Ascending aorta (tissue), 2 donors: ENCODE measurements around the gene WFDC9. TPM values are rescaled to one million over a fixed set of nuclear protein-coding genes. Genes with fewer than 3 reads are reported as not detected.
"Not testable (repeated sequence)": the region's sequence is repeated elsewhere in the genome, so short reads cannot be mapped to it uniquely, and the experiment has no call there.

Source experiments
- DNase-seq, 2 donors: peaks; one replicate each; pipeline ENCODE4 v3.0.0-alpha.2; 2019; ENCODE audit warnings: low spot score in 2 of 2
- H3K27ac ChIP-seq, 2 donors: fragments of 200-600 bp; sonication (generic); one replicate each; pipeline ENCODE4 v1.5.1; 2016 to 2017; ENCODE audit warnings: mild to moderate bottlenecking in 1 of 2
- H3K27me3 ChIP-seq: fragments of 200-600 bp; sonication (generic); one replicate; pipeline ENCODE4 v1.5.1; 2017
- H3K36me3 ChIP-seq, 2 donors: fragments of 200-600 bp; sonication (generic); one replicate each; pipeline ENCODE4 v1.5.1; 2016
- H3K4me1 ChIP-seq, 2 donors: fragments of 200-600 bp; sonication (generic); one replicate each; pipeline ENCODE4 v1.5.1; 2016 to 2017; ENCODE audit warnings: mild to moderate bottlenecking in 1 of 2
- H3K4me3 ChIP-seq, 2 donors: fragments of 200-600 bp; sonication (generic); one replicate each; pipeline ENCODE4 v1.5.1; 2016 to 2017; ENCODE audit warnings: mild to moderate bottlenecking in 1 of 2
- H3K9me3 ChIP-seq, 2 donors: fragments of 200-600 bp; sonication (generic); one replicate each; pipeline ENCODE4 v1.5.1; 2016
- CTCF ChIP-seq, 3 experiments: fragments of 200-600 bp in 2 of 3; fragments of 450-650 bp in 1 of 3; sonication (generic) in 2 of 3; IDR thresholded peaks; one replicate each; pipeline ENCODE4 v1.5.1; 2016 to 2019; ENCODE audit warnings: antibody characterized with exemption in 3 of 3, mild to moderate bottlenecking in 1 of 3, moderate library complexity in 1 of 3
- intact Hi-C: fragments of 100-400 bp; cut with DNase I; formaldehyde crosslinking; loops from one replicate; pipeline ENCODE4 v1.15.1; 2023
- total RNA-seq: library from RNA; depleted of rRNA; stranded (reverse); fragments of >200 nt; gene quantifications from one replicate; pipeline ENCODE4 v1.1.0, GENCODE V29; 2016

The WFDC9 gene
- not detected for total RNA-seq

GRCh38 chr20:45631184-45631583, at the start of gene WFDC9:
Gene WFDC9 (minus strand): TSS chr20:45631284. CDS start chr20:45610181, 21,103 bp downstream.
- Histone ChIP-seq H3K9me3 (no peaks in the 10 kb centered on the region), H3K27ac (no peak within 1 kb of the TSS), H3K4me3 (no peak within 1 kb of the TSS), H3K4me1 (no peaks in the 10 kb centered on the region), H3K27me3 (no peaks in the 10 kb centered on the region), H3K36me3 (no peaks in the 10 kb centered on the region)
- intact Hi-C loops, result no loop called here
- TF ChIP-seq CTCF (IDR thresholded peaks at IDR 0.05), result no peak
- DNase-seq, result no peak

- TF ChIP-seq CTCF (IDR thresholded peaks at IDR 0.05), result no peak
- no peak overlapping the region for H3K27ac ChIP-seq
- peaks cover 15 to 34% of the 10 kb centered on the region in 2 donors for H3K9me3 ChIP-seq
- no peak overlapping the region for H3K4me3 ChIP-seq
- no peaks in the 10 kb centered on the region for H3K27me3 ChIP-seq
- no peaks in the 10 kb centered on the region for H3K4me1 ChIP-seq
- no peak for DNase-seq
- H3K36me3 ChIP-seq, result no peaks in the 10 kb centered on the region
- intact Hi-C loops, result no loop called here
These were observed 48.6 kb upstream of the WFDC9 start for GRCh38 chr20:45679650-45680049.

- Histone ChIP-seq H3K36me3 (no peaks in the 10 kb centered on the region), H3K27ac (no peak overlapping the region), H3K9me3 (peaks cover 0 to 10% of the 10 kb centered on the region in 2 donors), H3K4me1 (no peaks in the 10 kb centered on the region), H3K27me3 (no peaks in the 10 kb centered on the region), H3K4me3 (no peak overlapping the region)
- DNase-seq, result no peak
- TF ChIP-seq CTCF (IDR thresholded peaks at IDR 0.05), result no peak
- intact Hi-C loops, result no loop called here
These were observed 41.7 kb upstream of the WFDC9 start for GRCh38 chr20:45672765-45673164.

- no peak within 1 kb of the TSS for H3K27ac ChIP-seq
- DNase-seq, result no peak
- H3K36me3 ChIP-seq, result no peaks in the 10 kb centered on the region
- H3K27me3 ChIP-seq, result no peaks in the 10 kb centered on the region
- no peak for TF ChIP-seq CTCF (IDR thresholded peaks at IDR 0.05)
- no peaks in the 10 kb centered on the region for H3K9me3 ChIP-seq
- intact Hi-C loops, result no loop called here
- H3K4me3 ChIP-seq, result no peak within 1 kb of the TSS
- no peaks in the 10 kb centered on the region for H3K4me1 ChIP-seq
These were observed 39.1 kb upstream of the WFDC9 start, which contains the start of gene WFDC11 for GRCh38 chr20:45670139-45670538. Gene WFDC11 (minus strand): TSS chr20:45670239. CDS start chr20:45650600, 19,639 bp downstream.

GRCh38 chr20:45657038-45657437, 26.0 kb upstream of the WFDC9 start:
- H3K4me3 ChIP-seq, H3K27ac ChIP-seq, H3K27me3 ChIP-seq, H3K9me3 ChIP-seq, intact Hi-C loops, H3K36me3 ChIP-seq, H3K4me1 ChIP-seq, DNase-seq: not testable (repeated sequence)

- H3K36me3 ChIP-seq, intact Hi-C loops, H3K4me3 ChIP-seq, H3K4me1 ChIP-seq, DNase-seq, H3K27me3 ChIP-seq, H3K27ac ChIP-seq, H3K9me3 ChIP-seq: not testable (repeated sequence)
These were observed 20.6 kb upstream of the WFDC9 start for GRCh38 chr20:45651726-45652125.

GRCh38 chr20:45649312-45649863, 18.3 kb upstream of the WFDC9 start:
- Histone ChIP-seq H3K27ac (no peak overlapping the region), H3K27me3 (no peaks in the 10 kb centered on the region), H3K4me1 (no peaks in the 10 kb centered on the region), H3K4me3 (no peak overlapping the region), H3K9me3 (no peaks in the 10 kb centered on the region), H3K36me3 (no peaks in the 10 kb centered on the region)
- no peak for DNase-seq
- intact Hi-C loops, result no loop called here
- no peak for TF ChIP-seq CTCF (IDR thresholded peaks at IDR 0.05)
